ENCODE data around the gene RASGRF1. TPM values are rescaled to one million over a fixed set of nuclear protein-coding genes. Genes with fewer than 3 reads are reported as not detected.

RASGRF1 gene
- total RNA-seq, 1 donor from 2014 or later = 0.07 TPM

GRCh38 chr15:78991879-78992278 lies 98.7 kb downstream of the RASGRF1 start:
- no peak for DNase-seq (ENCODE audit: low spot score in 2 of 2, unreplicated experiment in 2 of 2)
- H3K27ac Mint-ChIP-seq = no peak overlapping the region
- no peaks in the 10 kb centered on the region for H3K36me3 Mint-ChIP-seq
- TF ChIP-seq, protein P1, sequence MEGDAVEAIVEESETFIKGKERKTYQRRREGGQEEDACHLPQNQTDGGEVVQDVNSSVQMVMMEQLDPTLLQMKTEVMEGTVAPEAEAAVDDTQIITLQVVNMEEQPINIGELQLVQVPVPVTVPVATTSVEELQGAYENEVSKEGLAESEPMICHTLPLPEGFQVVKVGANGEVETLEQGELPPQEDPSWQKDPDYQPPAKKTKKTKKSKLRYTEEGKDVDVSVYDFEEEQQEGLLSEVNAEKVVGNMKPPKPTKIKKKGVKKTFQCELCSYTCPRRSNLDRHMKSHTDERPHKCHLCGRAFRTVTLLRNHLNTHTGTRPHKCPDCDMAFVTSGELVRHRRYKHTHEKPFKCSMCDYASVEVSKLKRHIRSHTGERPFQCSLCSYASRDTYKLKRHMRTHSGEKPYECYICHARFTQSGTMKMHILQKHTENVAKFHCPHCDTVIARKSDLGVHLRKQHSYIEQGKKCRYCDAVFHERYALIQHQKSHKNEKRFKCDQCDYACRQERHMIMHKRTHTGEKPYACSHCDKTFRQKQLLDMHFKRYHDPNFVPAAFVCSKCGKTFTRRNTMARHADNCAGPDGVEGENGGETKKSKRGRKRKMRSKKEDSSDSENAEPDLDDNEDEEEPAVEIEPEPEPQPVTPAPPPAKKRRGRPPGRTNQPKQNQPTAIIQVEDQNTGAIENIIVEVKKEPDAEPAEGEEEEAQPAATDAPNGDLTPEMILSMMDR (IDR thresholded peaks at IDR 0.05; ENCODE audit: unreplicated experiment) = no peak
- H3K4me1 Mint-ChIP-seq = peaks cover 8% of the 10 kb centered on the region
- H3K9me3 Mint-ChIP-seq = no peaks in the 10 kb centered on the region
- no peak overlapping the region for H3K4me3 Mint-ChIP-seq
- no peaks in the 10 kb centered on the region for H3K27me3 Mint-ChIP-seq (ENCODE audit: low read depth)

DNA sequence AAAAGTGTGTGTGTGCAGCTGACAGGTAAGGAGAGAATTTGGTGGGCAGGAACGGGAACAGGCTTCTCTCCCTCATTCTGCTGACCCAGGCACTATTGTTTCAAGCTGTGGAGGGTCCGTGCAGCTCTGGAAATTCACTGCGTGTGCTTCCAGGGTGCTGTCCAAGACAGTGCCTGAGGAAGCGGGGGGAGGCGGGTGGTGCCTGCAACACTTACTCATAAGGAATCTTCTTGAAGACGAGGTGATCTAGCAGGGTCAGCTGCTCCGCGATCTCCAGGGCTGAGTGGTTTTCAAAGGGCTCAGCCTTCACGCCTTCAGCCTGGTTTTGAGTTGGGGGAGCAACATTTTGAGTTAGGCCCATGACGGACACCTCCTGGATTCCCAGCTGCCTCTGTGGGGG lies 99.1 kb downstream of the RASGRF1 start:
- Mint-ChIP-seq H3K4me1 (peaks cover 8% of the 10 kb centered on the region), H3K4me3 (no peak overlapping the region), H3K27me3 (ENCODE audit: low read depth) (no peaks in the 10 kb centered on the region), H3K9me3 (no peaks in the 10 kb centered on the region), H3K27ac (no peak overlapping the region), H3K36me3 (no peaks in the 10 kb centered on the region)
- no peak for DNase-seq (ENCODE audit: low spot score in 2 of 2, unreplicated experiment in 2 of 2)
- TF ChIP-seq, protein P1 (IDR thresholded peaks at IDR 0.05; ENCODE audit: unreplicated experiment) = no peak

- no peaks in the 10 kb centered on the region for H3K27me3 Mint-ChIP-seq (ENCODE audit: low read depth)
- no peaks in the 10 kb centered on the region for H3K9me3 Mint-ChIP-seq
- no peak overlapping the region for H3K27ac Mint-ChIP-seq
- H3K36me3 Mint-ChIP-seq = no peaks in the 10 kb centered on the region
- no peak for DNase-seq (ENCODE audit: low spot score in 2 of 2, unreplicated experiment in 2 of 2)
- H3K4me1 Mint-ChIP-seq = peaks cover 4% of the 10 kb centered on the region
- no peak overlapping the region for H3K4me3 Mint-ChIP-seq
- TF ChIP-seq, protein P1 (IDR thresholded peaks at IDR 0.05; ENCODE audit: unreplicated experiment) = no peak
Measured at GRCh38 chr15:78990278-78990677, 100.3 kb downstream of the RASGRF1 start.

DNA sequence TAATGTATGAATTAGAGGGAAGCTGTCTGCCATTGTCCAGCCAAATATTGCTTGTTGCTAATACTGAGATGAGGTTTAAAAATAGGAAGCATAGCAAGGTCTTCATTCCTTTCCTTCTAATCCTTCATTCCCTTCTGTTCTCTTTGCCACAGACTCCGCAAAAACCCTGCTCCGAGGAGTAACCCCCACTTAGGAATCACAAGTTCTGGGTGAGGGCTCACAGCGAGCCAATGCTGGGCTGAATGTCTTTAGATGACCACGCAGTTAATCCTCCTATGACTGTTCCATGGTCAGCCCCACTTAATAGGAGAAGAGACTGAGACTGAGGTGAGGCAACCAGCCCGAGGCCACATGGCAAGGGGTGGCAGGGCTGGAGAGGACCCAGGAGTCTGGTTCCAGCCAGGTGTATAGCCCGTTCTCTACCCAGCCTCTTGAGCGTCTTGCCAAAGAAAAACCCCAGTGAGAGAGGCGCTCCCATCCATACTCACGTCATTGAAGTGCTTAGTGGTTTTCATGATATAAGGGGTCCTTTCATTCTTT lies 100.8 kb downstream of the RASGRF1 start:
- H3K4me1 Mint-ChIP-seq = peaks cover 4% of the 10 kb centered on the region
- no peak overlapping the region for H3K27ac Mint-ChIP-seq
- H3K4me3 Mint-ChIP-seq = no peak overlapping the region
- H3K27me3 Mint-ChIP-seq (ENCODE audit: low read depth) = no peaks in the 10 kb centered on the region
- DNase-seq (ENCODE audit: low spot score in 2 of 2, unreplicated experiment in 2 of 2) = no peak
- TF ChIP-seq, protein P1 (IDR thresholded peaks at IDR 0.05; ENCODE audit: unreplicated experiment) = no peak
- no peaks in the 10 kb centered on the region for H3K9me3 Mint-ChIP-seq
- H3K36me3 Mint-ChIP-seq = no peaks in the 10 kb centered on the region

DNA sequence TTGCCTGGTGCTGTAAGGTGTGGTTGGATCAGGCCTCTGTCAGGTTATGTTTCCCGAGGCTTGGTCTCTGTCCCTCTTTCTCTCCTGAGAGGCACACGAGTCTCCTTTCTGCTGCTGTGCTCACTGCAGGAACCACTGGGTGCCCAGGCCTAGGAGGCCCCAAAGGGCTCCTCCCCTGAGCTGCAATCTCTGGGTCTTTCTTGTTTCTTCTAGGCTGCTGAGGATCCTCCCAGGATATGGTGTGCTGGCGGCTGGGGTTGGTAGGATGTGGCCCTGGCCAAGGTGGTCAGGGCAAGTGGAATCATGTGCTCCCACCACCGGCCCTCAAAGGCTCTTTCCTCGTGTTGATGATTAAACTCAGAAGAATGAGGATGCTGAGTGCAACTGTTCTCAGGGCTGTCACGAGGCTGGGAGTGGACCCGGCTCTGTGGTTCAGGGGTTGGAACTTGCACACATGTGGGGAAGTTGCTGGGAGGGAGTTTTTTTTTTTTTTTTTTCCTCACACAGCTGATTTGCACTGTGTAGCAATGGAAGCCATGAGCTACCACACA lies 102.1 kb downstream of the RASGRF1 start:
- no peak for DNase-seq (ENCODE audit: low spot score in 2 of 2, unreplicated experiment in 2 of 2)
- peaks cover 4% of the 10 kb centered on the region for H3K4me1 Mint-ChIP-seq
- TF ChIP-seq, protein P1 (IDR thresholded peaks at IDR 0.05; ENCODE audit: unreplicated experiment) = no peak
- H3K9me3 Mint-ChIP-seq = no peaks in the 10 kb centered on the region
- H3K27me3 Mint-ChIP-seq (ENCODE audit: low read depth) = no peaks in the 10 kb centered on the region
- peak overlapping the region; percentile 75 for H3K27ac Mint-ChIP-seq
- no peaks in the 10 kb centered on the region for H3K36me3 Mint-ChIP-seq
- no peak overlapping the region for H3K4me3 Mint-ChIP-seq

All from mesothelial cell of epicardium (in vitro differentiated cells).